Measurements from ENCODE around the gene SCAF4. TPM values are rescaled to one million over a fixed set of nuclear protein-coding genes. Genes with fewer than 3 reads are reported as not detected.
"Not testable (repeated sequence)": the region's sequence is repeated elsewhere in the genome, so short reads cannot be mapped to it uniquely, and the experiment has no call there.

SCAF4 gene
- total and polyA plus RNA-seq, 2 donors (not counting 3 experiments of a cell fraction or from before 2014, with no cell fraction given), result 12.2 to 41.2 TPM

- H2AFZ ChIP-seq (ENCODE audit: low read depth, low read length), result no peak overlapping the region
- H3K9ac ChIP-seq (replicated peaks; ENCODE audit: extremely low read depth, insufficient read depth, low read length), result no peak overlapping the region
- no peaks in the 10 kb centered on the region for H3K27me3 ChIP-seq (ENCODE audit: control insufficient read depth in 2 of 2, insufficient read depth in 2 of 2, low read length in 2 of 2)
- H4K20me1 ChIP-seq (replicated peaks; ENCODE audit: control insufficient read depth, extremely low read depth, insufficient read depth, low read length), result no peaks in the 10 kb centered on the region
- no peaks in the 10 kb centered on the region for H3K4me1 ChIP-seq (ENCODE audit: control insufficient read depth, extremely low read depth, insufficient read depth, low read length)
- H3K9me3 ChIP-seq (replicated peaks; ENCODE audit: control insufficient read depth, insufficient read depth, low read length), result no peaks in the 10 kb centered on the region
- CTCF ChIA-PET, result no interaction called here
- intact Hi-C loops (cut with micrococcal nuclease), result no loop called here
- no peaks in the 10 kb centered on the region for H3K79me2 ChIP-seq (ENCODE audit: control insufficient read depth, insufficient read depth, low read length)
- FAIRE-seq, result no peak
- H3K4me2 ChIP-seq (ENCODE audit: insufficient read depth, low read length), result no peak overlapping the region
- H3K4me3 ChIP-seq (replicated peaks in 1 of 3; ENCODE audit: insufficient read depth in 1 of 3, low read depth in 1 of 3, low read length in 3 of 3), result no peak overlapping the region
- POLR2A ChIA-PET, result no interaction called here
- dilution Hi-C loops (cut with MboI; ENCODE audit: extremely low pct_ligation_motif_present, low sequenced_read_pairs), result no loop called here
- no peak for DNase-seq (ENCODE audit: low read depth, low spot score)
- no peaks in the 10 kb centered on the region for H3K36me3 ChIP-seq (ENCODE audit: control insufficient read depth in 2 of 2, extremely low read depth in 1 of 2, insufficient read depth in 2 of 2, low read length in 2 of 2)
- H3K27ac ChIP-seq (ENCODE audit: insufficient read depth, low read depth, low read length), result no peak overlapping the region
- TF ChIP-seq MYC (IDR thresholded peaks at IDR 0.05; ENCODE audit: low read depth, low read length) (no peak), POLR2A (IDR thresholded peaks at IDR 0.05; ENCODE audit: low read depth, low read length) (no peak), GATA2 (IDR thresholded peaks at IDR 0.05; ENCODE audit: insufficient read depth, insufficient read length, low read depth, low read length) (no peak), MAX (IDR thresholded peaks at IDR 0.05; ENCODE audit: insufficient read depth, insufficient read length) (no peak), JUN (IDR thresholded peaks at IDR 0.05; ENCODE audit: borderline replicate concordance, insufficient read depth, insufficient read length, low read depth) (no peak), EZH2 (IDR thresholded peaks at IDR 0.05; ENCODE audit: borderline replicate concordance, low read depth, low read length, severe bottlenecking) (no peak), CTCF (IDR thresholded peaks at IDR 0.05; ENCODE audit: extremely low read depth in 1 of 2, insufficient read depth in 1 of 2, low read depth in 1 of 2, low read length in 2 of 2) (no peak), FOS (IDR thresholded peaks at IDR 0.05; ENCODE audit: borderline replicate concordance, insufficient read depth, low read length) (no peak), POLR2AphosphoS5 (IDR thresholded peaks at IDR 0.05; ENCODE audit: insufficient read depth, low read depth, low read length) (no peak)
- H3K9me1 ChIP-seq (replicated peaks; ENCODE audit: control insufficient read depth, extremely low read depth, insufficient read depth, low read length), result no peaks in the 10 kb centered on the region
- no TSS peak for BruUV-seq (replicated peaks)
Observed at GRCh38 chr21:31766899-31767298, 35.0 kb upstream of the SCAF4 start.

GRCh38 chr21:31765850-31766249 is 33.9 kb upstream of the SCAF4 start:
- H3K36me3 ChIP-seq (ENCODE audit: control insufficient read depth in 2 of 2, extremely low read depth in 1 of 2, insufficient read depth in 2 of 2, low read length in 2 of 2); CTCF ChIA-PET; BruUV-seq (replicated peaks); dilution Hi-C loops (cut with MboI; ENCODE audit: extremely low pct_ligation_motif_present, low sequenced_read_pairs); intact Hi-C loops (cut with micrococcal nuclease); H3K9ac ChIP-seq (replicated peaks; ENCODE audit: extremely low read depth, insufficient read depth, low read length); H3K4me3 ChIP-seq (replicated peaks in 1 of 3; ENCODE audit: insufficient read depth in 1 of 3, low read depth in 1 of 3, low read length in 3 of 3); H2AFZ ChIP-seq (ENCODE audit: low read depth, low read length); H3K27ac ChIP-seq (ENCODE audit: insufficient read depth, low read depth, low read length); H3K9me3 ChIP-seq (replicated peaks; ENCODE audit: control insufficient read depth, insufficient read depth, low read length); H3K79me2 ChIP-seq (ENCODE audit: control insufficient read depth, insufficient read depth, low read length); H3K4me2 ChIP-seq (ENCODE audit: insufficient read depth, low read length); POLR2A ChIA-PET; DNase-seq (ENCODE audit: low read depth, low spot score); H3K27me3 ChIP-seq (ENCODE audit: control insufficient read depth in 2 of 2, insufficient read depth in 2 of 2, low read length in 2 of 2); H4K20me1 ChIP-seq (replicated peaks; ENCODE audit: control insufficient read depth, extremely low read depth, insufficient read depth, low read length); H3K9me1 ChIP-seq (replicated peaks; ENCODE audit: control insufficient read depth, extremely low read depth, insufficient read depth, low read length); FAIRE-seq; H3K4me1 ChIP-seq (ENCODE audit: control insufficient read depth, extremely low read depth, insufficient read depth, low read length): not testable (repeated sequence)

Measured in endothelial cell of umbilical vein (primary cell).